GM18519 (cell line): ENCODE data around the gene TSPAN18.

Source experiments
- ATAC-seq: cut with Tn5 transposase; IDR thresholded peaks from one replicate; pipeline ENCODE4 v1.9.1; 2021; ENCODE audit warnings: mild to moderate bottlenecking, moderate library complexity; ENCODE audit not compliant: unreplicated experiment, low FRiP score

The TSPAN18 gene

DNA sequence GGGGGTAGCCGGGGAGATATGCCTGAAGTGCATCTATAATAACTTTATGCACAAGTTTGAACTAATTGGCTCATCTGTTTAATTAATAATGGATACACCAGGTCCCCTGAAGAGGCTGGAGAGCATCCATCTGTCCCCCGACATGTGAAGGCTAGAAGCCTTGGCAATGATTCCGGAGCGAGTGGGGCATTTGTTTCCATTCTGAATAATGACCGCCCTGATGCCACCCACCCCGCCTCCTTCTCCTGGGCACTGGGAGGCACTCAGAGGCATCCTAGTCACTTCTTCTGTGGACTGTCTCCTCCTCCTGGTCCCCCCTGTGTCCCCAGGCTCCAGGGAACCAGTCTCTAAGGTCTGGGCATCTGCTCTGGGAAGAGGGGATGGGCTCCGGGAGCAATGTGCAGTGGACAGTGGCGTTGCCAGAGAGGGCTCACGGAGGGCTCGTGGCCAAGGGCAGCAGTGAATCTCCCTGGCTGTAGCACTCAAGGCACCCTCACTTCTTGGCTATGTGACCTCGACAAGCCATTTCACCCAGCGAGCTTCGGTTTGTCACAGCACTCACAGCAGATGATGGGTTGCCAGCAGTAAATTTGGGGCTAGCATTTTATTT is 64.7 kb downstream of the TSPAN18 start:
- ATAC-seq: no peak

DNA sequence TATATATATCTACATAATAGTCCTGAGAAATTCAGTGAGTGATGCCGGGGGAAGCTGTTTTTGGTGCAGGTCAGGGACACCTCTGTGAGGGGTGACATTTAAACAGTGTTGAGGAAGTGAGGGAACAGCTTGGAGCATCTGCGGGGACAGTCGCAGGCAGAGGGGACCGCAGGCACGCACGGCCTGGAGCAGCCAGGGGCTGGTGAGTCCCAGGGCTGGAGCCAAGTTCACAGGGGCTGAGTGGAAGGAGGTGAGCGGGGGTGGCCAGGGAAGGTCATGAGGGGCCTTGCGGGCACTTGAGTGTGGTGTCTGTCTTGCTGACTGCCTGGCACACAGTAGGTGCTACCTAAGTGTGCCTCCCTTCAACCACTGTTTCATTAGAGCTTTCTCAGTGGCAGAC is 65.4 kb downstream of the TSPAN18 start:
- no peak for ATAC-seq

DNA sequence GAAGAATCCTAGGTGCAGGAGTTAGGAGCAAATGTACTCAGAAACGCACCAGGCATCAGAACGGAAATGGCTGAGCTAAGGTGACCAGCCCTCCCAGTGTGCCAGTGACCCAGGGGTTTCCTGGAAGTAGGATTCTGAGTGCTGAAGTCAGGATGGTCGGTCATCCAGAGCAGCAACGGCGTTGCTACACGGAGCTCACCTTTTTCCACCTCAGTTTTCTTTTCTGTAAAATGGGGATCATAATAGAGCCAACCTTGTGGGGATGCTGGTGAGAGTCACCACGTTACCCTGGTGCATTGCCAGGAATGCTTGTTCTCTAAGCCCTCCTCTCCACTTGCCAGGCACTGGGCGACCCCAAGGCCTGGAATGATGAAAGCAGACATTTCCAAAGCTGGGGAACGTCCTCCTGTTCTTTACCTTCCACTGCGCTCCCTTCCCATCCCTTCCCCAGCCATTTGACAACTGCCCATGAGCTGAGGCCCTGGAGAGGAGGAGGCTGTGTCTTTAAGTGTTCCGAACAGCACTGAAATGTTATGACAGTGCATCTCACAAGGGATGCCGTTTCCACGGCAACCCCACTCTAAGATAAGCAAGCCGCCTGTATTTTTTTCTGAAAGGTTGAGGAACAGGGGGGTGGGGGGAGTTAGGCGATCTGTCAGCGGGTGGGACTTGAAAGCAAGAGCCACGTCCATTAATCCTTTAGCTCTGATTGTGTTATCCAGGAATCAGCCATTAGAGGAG is 66.8 kb downstream of the TSPAN18 start:
- no peak for ATAC-seq

DNA sequence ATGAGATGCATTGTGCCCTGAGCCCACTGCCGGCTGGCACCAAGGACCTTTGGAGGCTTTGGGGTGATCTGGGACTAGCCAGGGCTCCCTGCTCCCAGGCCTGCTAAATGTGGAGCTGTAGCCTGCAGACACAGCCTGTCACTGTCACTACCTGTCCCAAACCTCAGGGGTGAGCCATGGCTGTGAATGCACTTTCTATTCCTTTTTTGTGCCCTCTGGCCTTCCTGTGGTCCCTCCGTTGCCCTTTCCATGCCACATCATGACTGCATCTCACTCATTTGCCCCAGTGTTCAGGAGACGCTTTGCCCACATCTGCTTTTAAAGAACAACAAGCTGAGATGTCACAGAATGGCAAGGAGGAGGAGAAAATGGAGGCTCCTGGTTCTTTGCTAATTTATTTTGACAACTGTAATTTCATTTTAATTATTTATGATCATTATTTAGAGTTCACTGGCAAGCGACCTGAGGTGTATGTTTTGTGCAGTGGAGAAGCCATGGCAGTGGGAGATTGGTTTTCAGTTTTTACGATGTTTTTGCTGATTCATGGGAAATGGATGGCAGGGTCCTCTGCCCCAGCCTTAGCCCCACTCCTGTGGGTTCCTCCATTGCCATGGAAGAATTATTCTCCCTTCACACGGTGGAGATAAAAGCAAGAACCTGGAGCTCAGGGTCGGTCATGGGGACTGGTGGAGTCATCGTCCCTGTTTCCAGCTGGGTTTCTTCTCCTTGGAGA is 69.2 kb downstream of the TSPAN18 start:
- ATAC-seq: no peak

DNA sequence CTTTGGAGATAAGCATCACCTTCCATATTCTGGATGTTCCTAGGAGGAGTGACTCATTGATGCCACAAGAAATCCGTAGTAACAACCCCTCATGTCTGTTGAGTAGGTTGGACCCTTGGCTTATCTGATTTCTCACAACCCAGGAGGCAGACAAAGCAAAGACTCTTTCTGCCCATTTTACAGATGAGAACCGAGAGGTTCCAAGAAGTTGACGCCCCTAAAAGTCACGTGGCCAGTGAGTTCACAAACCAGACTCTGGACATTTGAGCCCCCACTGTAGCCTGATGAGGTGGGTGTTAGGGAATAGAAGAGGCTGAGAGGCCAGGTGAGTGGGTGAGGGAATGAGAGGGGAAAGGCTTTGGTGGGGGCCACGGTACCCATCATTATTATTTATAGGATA is 70.3 kb downstream of the TSPAN18 start:
- no peak for ATAC-seq

DNA sequence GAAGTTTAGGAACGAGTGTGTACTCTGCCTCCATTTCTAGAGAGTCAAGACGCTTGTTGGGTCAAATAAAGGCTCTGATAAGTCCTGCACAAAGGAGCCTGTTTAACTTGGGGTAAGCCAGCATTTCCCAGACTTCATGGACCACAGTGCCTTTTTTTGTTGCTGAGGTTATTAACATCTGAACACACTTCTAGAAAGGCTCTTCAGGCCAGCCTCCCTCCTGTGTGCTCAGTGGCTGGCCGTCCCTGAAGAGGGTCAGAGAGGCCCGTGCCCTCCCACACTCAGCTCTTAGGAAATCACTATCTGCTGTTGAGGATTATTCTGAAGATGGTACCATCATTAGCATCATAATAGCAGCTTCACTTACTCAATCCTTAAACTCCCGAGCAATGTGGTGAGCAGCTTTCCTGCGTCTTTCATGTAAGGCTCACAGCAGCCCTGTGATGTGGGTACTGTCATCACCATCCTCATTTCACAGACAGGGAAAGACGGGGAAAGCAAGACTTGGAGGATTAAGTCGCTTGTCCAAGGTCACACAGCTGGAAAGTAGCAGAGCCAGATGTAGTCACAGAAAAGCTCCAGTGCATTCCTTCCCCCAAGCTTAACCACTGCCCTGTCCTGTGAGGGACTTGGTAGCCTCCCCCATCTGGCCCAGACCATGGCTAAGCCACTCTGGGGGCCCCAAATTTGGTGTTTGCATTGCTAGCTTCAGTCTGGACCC is 71.3 kb downstream of the TSPAN18 start:
- ATAC-seq: no peak

DNA sequence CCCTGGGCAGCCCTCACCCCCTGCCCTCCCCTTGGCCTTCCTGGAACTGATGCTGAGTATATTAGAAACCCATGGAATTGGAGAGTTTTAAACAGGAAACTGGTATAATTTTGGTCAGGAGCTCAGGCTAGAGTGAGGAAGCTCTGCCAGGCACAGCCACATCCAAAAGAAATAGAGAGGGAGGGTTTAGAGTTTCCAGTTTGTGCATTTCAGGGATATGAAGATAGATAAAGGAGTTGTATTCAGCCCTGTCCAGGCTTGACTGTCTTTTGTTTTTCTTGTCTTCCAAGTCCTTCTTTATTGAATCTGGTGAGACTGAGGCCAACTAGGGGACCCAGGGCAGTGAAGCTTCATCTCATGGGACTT is 71.8 kb downstream of the TSPAN18 start:
- ATAC-seq: no peak

DNA sequence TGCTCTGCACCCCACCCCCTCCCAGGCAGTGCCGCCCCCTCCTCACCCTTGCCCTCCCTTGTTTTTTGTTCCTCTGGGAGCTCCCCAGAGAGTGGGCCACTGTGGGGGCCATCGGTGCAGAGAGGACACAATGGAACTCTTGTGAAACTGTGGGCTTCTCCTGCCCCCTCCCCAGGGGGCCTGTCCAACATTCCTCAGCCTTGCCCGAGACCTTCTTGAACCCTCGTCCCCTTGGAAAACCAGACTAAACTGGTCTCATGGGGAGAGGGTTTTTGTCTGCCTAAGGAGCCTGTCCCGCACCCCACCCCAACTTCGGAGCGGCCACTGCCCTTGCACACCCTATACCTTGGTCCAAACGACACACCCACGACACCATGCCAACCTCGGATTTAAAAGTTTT is 72.2 kb downstream of the TSPAN18 start:
- no peak for ATAC-seq

DNA sequence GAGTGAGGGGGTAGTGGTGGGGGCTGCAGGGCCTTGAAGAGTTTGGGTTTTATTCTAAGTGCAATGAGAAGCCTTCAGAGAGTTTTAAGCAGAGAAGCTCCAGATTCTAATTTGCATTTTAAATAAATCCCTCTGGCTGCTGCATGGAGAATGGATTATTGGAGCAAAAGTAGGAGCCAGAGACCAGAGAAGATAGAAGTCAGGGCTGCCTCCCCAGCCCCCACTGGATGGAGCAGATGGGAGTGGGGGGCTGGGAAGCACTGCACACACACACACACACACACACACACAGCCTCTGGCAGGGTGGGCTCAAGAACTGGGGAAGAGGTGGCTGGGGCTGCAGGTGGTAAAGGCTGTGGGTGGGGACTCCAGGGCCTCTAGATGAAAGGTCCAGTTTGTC is 75.6 kb downstream of the TSPAN18 start:
- ATAC-seq: no peak

DNA sequence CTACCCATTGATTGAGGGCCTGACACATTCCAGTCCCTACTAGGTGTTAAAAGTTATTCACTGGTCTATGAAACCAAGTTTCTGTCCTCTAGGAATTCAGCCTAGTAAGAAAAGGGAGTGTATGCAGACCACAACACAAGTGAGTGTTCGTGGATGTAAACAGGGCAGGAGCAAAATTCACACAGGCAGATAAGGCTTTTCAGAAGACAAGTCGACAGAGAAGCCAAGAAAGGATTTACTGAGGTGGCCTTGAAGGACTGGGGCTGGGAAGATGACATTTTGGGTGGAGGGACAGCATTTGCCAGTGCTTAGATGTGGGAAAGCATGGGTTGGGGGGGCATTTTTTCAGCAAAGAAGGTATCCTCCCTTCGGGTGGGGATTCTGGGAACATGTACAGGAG is 76.2 kb downstream of the TSPAN18 start:
- no peak for ATAC-seq

DNA sequence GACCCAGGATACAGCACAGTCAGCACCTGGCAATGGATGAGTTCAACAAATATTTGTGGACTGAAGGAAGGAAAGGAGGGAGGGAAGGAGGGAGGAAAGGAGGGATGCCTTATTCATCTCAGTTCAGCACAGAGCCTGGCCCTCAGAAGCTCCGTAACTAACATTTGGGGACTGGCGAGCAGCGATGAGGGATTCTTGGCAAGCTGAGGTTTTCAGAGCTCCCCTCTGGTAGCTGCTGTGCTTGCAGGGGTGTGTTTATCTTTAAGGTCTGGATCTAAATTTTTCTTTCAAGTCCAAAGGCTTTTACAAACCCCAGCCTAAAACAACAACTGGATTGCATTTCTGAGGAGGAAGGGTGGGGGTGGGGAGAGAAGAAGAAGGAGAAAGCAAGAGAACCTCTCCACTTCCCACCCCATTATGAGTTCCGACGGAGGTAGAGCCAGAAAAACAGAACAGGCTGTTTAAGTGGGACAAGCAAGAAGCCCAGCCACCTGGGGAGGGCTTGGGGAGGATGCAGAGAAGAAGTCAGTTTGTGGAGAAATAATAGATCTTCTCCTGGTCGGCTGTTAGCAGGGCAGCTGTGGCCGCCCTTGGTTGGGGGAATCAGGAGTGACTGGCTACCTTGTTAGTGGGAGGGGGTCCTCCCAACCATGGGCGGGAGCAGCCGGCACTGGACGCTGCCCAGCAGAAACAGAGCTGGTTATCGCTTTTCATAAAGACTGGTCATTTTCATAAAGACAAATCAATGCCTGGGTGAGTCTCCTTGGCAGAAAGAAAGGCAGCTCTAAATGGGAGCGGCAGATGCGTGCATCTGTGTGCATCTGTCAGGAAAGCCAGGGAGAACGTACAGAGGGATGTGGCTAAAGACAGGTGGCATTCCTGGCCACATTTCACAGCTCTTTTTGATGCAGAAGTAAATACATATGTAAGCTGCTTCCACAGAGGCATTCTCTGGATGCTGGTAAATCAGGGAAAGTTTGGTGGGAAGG is 78.0 kb downstream of the TSPAN18 start:
- ATAC-seq: no peak

DNA sequence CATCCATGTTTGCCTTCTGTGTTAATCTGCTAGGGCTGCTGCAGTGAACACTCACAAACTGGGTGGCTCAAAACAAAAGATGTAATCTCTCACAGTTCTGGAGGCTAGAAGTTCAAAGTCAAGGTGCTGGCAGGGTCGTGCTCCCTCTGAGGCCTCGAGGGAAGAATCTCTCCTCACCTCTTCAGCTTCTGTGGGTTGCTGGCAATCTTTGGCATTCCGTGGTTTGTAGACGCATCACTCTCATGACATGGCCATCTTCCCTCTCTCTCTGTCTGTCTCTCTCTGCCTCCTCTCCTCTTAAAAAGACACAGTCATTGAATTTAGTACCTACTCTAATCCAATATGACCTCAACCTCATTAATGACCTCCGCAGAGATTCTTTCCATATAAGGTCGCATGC is 78.8 kb downstream of the TSPAN18 start:
- no peak for ATAC-seq

DNA sequence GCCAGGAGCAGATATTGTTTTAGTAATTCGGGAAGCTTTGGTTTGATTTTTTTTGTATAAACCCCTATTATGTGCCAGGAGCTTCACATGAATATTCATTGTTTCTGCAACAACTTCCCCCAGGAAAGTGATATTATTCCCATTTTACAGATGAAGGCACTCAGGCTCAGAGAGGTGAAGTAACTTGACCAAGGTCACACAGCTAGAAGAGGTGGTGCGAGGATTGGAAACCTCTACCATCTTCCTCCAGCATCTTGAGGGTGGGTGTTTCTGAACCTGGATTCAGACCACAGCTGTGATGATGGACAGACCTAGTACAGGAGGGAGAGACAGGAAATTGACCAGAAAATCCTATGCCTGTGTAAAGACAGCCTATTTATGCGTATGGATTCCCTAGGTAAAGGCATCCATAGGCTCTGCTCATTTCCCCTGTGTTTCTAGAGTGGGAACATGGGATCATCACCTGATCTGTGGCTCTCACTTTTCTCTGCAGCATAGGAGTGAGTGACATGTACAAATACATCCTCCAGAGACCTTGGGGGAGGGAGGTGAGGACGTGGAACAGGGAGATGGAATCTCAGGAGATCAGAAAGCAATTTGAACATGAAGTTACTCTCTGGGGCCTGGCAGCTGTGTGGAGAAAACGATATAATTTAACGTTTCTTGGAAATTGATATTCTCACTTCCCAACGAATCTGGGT is 81.4 kb downstream of the TSPAN18 start:
- ATAC-seq: no peak

DNA sequence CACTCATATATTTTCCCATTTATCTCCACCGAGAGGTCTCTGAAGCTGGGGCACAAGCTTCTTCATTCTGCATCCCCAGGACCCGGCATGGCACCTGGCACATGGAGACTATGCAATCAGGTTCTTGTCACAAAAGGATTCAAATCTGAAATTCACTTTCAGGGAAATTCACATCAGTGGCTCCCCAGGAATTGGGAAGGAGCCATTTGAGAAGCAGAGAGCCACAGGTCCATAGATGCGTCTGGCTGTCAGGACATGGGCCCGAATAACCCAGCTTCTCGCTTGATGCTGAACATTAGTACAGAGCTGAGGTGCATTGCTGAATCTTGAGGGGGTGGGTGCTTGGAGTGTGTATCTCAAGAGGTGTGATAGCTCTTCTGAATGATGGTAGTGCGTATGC is 82.5 kb downstream of the TSPAN18 start:
- no peak for ATAC-seq

DNA sequence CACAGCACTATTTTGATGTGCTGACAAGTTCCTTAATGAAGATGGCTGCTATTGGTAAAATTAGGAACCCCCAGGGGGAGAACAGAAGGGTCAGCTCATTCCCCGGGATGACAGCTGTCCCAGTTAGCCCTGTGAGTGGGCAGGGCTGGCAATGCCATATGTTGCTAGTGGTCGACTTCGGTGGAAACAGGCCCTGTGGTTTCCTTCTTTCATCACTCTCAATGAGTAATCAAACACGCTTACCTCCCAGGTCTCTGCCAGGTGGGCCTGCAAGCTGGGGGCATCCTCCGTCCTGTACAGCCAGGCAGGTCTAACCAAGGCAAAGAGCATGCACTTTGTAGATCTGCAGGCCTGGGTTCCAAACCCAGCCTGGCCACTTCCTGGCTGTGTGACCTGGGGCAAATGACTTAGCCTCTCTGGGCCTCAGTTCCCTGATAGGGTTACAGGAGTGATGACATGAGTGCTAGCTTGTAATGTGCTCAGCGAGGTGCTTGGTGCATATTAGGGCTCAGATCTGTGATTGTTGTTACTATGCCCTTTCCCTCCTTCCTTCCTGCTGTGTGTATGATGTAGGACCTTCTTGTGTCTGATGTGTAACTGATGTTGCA is 85.2 kb downstream of the TSPAN18 start:
- no peak for ATAC-seq

DNA sequence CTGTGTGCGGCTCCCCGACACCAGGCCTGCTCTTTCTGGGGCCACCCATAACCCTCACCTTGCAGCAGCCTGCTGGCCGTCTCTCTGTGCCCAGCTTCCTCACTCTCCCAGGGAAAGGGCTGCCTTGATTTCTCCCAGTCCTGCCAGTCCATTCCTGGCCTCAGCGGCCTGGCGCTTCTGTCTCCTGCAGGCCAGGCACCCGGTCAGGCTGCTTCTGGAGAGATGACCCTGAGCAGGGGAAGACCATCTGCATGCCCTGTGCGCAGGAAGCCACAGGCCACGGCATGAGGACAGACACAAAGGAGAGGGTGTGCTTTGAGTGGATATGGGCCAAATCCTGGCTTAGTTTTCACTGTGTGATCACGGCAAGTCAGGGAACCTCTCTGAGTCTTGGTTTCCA is 86.2 kb downstream of the TSPAN18 start:
- no peak for ATAC-seq

DNA sequence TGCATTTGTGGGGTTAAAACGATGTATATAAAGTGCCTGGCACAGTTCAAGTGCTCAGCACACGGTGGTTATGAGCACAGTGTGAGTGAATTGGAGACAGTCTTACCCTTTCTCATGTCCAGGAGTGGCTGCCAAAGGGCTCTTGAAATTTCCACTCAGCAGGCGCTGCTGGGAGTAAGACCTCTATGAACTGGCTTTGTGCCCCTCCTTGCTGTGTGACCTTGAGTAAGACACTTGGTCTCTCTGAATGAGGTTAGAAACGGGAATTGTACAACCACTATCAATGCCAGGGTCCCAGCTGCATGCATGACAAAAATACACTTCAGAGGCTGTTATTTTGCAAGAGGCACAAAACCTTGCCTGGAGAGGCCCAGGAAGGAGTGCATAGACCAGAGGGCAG is 86.6 kb downstream of the TSPAN18 start:
- ATAC-seq: no peak

DNA sequence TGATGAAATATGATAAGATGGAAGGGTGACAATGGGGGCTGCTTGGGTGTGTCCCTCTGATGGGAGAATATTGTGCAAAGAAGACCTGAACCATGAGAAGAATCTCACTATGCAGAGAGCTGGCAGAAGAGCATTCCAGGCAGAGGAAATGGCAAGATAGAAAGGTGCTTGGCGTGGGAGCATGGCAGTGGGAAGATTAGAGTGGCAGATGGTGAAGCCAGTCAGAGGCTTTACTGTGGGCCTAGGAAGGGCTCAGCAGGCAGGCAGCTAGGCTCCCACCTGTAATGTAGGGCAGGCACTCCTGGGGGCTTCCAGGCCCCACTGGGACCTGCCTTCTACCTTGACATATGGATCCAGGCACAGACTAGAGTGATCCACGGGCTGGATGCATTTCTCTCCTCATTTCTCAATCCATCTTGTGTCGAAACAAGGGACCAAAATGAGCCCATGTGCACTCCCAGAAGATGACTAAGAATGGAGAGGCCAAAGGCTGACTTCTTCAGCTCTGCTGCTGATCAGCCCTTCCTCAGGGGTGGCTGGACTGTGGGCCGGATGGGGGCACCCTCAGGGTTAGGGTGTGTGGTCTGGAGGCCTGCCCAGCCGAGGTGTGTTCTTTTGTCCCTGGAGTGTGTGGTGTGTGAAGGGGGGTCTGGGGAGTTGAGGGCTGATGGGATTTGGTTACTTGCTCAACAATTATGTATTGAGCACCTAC is 88.3 kb downstream of the TSPAN18 start:
- no peak for ATAC-seq
